OCI-LY3 (cell line): ENCODE data around the gene PCGF1.

Experiments used
- EZH2phosphoT487 ChIP-seq: fragments of 200-600 bp; shearing (Covaris generic); IDR thresholded peaks from 2 replicates; pipeline ENCODE4 v1.6.1; 2018; ENCODE audit warnings: antibody characterized with exemption, mixed run types, low read depth
- TF ChIP-seq, protein P1 (sequence below): fragments of 200-600, 300-600 bp; sonication (generic); IDR thresholded peaks from 2 replicates; pipeline ENCODE4 v1.5.1; 2014; ENCODE audit warnings: antibody characterized with exemption, low read length, low read depth

- TF ChIP-seq, protein P1, sequence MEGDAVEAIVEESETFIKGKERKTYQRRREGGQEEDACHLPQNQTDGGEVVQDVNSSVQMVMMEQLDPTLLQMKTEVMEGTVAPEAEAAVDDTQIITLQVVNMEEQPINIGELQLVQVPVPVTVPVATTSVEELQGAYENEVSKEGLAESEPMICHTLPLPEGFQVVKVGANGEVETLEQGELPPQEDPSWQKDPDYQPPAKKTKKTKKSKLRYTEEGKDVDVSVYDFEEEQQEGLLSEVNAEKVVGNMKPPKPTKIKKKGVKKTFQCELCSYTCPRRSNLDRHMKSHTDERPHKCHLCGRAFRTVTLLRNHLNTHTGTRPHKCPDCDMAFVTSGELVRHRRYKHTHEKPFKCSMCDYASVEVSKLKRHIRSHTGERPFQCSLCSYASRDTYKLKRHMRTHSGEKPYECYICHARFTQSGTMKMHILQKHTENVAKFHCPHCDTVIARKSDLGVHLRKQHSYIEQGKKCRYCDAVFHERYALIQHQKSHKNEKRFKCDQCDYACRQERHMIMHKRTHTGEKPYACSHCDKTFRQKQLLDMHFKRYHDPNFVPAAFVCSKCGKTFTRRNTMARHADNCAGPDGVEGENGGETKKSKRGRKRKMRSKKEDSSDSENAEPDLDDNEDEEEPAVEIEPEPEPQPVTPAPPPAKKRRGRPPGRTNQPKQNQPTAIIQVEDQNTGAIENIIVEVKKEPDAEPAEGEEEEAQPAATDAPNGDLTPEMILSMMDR, result no peak
- TF ChIP-seq EZH2phosphoT487, result no peak
Observed at GRCh38 chr2:74548900-74549826, 41.7 kb upstream of the PCGF1 start.
